Hepatocyte (in vitro differentiated cells): ENCODE data around the gene GH2. TPM values are rescaled to one million over a fixed set of nuclear protein-coding genes. Genes with fewer than 3 reads are reported as not detected.

Experiments
- DNase-seq: peaks from one replicate; pipeline ENCODE4 v3.0.0-alpha.2; 2016; ENCODE audit warnings: low spot score
- H2AFZ ChIP-seq: fragments of 200-600 bp; sonication (generic); 2 replicates; pipeline ENCODE4 v1.6.0; 2016; ENCODE audit warnings: antibody characterized with exemption, mild to moderate bottlenecking
- H3K27ac ChIP-seq: fragments of 200-600 bp; sonication (generic); 2 replicates; pipeline ENCODE4 v1.5.1; 2016; ENCODE audit warnings: mild to moderate bottlenecking
- H3K27me3 ChIP-seq: fragments of 200-600 bp; sonication (generic); 2 replicates; pipeline ENCODE4 v1.6.1; 2016
- H3K36me3 ChIP-seq: fragments of 200-600 bp; sonication (generic); replicated peaks from 2 replicates; pipeline ENCODE4 v1.5.1; 2016; ENCODE audit warnings: low read depth; ENCODE audit not compliant: insufficient read depth
- H3K4me1 ChIP-seq: fragments of 200-600 bp; sonication (generic); 2 replicates; pipeline ENCODE4 v1.5.1; 2016; ENCODE audit warnings: mild to moderate bottlenecking, moderate library complexity; ENCODE audit not compliant: insufficient read depth
- H3K4me2 ChIP-seq: fragments of 200-600 bp; sonication (generic); 2 replicates; pipeline ENCODE4 v1.6.0; 2016
- H3K4me3 ChIP-seq: fragments of 200-600 bp; sonication (generic); 2 replicates; pipeline ENCODE4 v1.5.1; 2016; ENCODE audit warnings: mild to moderate bottlenecking
- H3K79me2 ChIP-seq: fragments of 200-600 bp; sonication (generic); 2 replicates; pipeline ENCODE4 v1.6.0; 2017; ENCODE audit warnings: mild to moderate bottlenecking
- H3K9me2 ChIP-seq: fragments of 200-600 bp; sonication (generic); replicated peaks from 2 replicates; pipeline ENCODE4 v1.6.0; 2017; ENCODE audit warnings: mild to moderate bottlenecking; ENCODE audit not compliant: insufficient read depth
- H3K9me3 ChIP-seq: fragments of 200-600 bp; sonication (generic); 2 replicates; pipeline ENCODE4 v1.5.1; 2016; ENCODE audit warnings: low read depth, mild to moderate bottlenecking
- H4K20me1 ChIP-seq: fragments of 200-600 bp; sonication (generic); 2 replicates; pipeline ENCODE4 v1.6.0; 2016; ENCODE audit warnings: mild to moderate bottlenecking; ENCODE audit not compliant: insufficient read depth, poor library complexity, severe bottlenecking
- EZH2 ChIP-seq: fragments of 200-600 bp; sonication (generic); IDR thresholded peaks from 2 replicates; pipeline ENCODE4 v1.6.1; 2016; ENCODE audit warnings: antibody characterized with exemption, mild to moderate bottlenecking, borderline replicate concordance
- EZH2phosphoT487 ChIP-seq: fragments of 200-600 bp; sonication (generic); IDR thresholded peaks from one replicate; pipeline ENCODE4 v1.6.1; 2018; ENCODE audit warnings: antibody characterized with exemption, mild to moderate bottlenecking, low read depth, moderate library complexity; ENCODE audit not compliant: unreplicated experiment, severe bottlenecking
- WGBS: methylation state at CpG from one replicate; pipeline ENCODE4 v1.1.6; 2016; ENCODE audit warnings: low lambda C conversion rate; ENCODE audit errors: missing lambda C conversion rate; 5-methylcytosine and 5-hydroxymethylcytosine counted together
- polyA plus RNA-seq: library from polyadenylated mRNA; unstranded; fragments of >200 nt; fragmentation: Nextera tagmentation; extraction: Ambion mirVana; gene quantifications from 2 replicates; pipeline ENCODE4 v1.2.1, GENCODE V29; 2016
- total RNA-seq: library from RNA; depleted of rRNA; stranded (reverse); fragments of >200 nt; gene quantifications from 2 replicates; pipeline ENCODE4 v1.2.3, GENCODE V29; 2014
- TF ChIP-seq, protein P1 (sequence below): fragments of 200-600 bp; sonication (generic); IDR thresholded peaks from 2 replicates; pipeline ENCODE4 v1.5.1; 2016; ENCODE audit warnings: antibody characterized with exemption, mild to moderate bottlenecking; ENCODE audit not compliant: poor library complexity

GH2 gene
- total and polyA plus RNA-seq, 2 experiments from 2014 or later = not detected

DNA sequence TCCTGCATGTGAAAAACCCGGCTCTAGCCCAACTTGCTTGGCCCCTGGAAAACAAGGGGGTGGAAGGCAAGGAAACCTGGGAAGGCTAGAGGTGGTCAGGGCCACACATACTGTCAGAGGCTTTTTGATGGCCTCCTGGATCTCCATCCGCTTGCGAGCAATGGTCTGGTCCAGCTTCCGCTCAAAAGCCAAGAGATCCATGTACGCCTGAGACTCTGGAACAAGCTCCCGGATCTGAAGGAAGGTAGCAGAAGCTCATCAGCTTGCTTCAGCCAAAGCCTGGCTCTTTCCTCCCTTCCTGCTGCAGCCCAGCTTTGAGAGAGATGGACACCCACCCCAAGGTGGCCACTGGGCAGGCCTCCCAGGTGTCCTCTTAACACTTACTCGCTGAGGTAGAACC lies 44.9 kb downstream of the GH2 start:
- Histone ChIP-seq H3K9me2 (no peaks in the 10 kb centered on the region), H3K4me3 (no peak overlapping the region), H3K9me3 (no peaks in the 10 kb centered on the region), H3K27me3 (no peaks in the 10 kb centered on the region), H3K79me2 (peaks cover 65% of the 10 kb centered on the region), H4K20me1 (peaks cover 31% of the 10 kb centered on the region), H2AFZ (no peak overlapping the region), H3K4me2 (no peak overlapping the region), H3K4me1 (peaks cover 36% of the 10 kb centered on the region), H3K36me3 (no peaks in the 10 kb centered on the region), H3K27ac (no peak overlapping the region)
- TF ChIP-seq, protein P1, sequence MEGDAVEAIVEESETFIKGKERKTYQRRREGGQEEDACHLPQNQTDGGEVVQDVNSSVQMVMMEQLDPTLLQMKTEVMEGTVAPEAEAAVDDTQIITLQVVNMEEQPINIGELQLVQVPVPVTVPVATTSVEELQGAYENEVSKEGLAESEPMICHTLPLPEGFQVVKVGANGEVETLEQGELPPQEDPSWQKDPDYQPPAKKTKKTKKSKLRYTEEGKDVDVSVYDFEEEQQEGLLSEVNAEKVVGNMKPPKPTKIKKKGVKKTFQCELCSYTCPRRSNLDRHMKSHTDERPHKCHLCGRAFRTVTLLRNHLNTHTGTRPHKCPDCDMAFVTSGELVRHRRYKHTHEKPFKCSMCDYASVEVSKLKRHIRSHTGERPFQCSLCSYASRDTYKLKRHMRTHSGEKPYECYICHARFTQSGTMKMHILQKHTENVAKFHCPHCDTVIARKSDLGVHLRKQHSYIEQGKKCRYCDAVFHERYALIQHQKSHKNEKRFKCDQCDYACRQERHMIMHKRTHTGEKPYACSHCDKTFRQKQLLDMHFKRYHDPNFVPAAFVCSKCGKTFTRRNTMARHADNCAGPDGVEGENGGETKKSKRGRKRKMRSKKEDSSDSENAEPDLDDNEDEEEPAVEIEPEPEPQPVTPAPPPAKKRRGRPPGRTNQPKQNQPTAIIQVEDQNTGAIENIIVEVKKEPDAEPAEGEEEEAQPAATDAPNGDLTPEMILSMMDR = no peak
- TF ChIP-seq EZH2 (no peak), EZH2phosphoT487 (no peak)
- 96% methylated on average over 7 of the region's 7 CpGs for WGBS
- no peak for DNase-seq

DNA sequence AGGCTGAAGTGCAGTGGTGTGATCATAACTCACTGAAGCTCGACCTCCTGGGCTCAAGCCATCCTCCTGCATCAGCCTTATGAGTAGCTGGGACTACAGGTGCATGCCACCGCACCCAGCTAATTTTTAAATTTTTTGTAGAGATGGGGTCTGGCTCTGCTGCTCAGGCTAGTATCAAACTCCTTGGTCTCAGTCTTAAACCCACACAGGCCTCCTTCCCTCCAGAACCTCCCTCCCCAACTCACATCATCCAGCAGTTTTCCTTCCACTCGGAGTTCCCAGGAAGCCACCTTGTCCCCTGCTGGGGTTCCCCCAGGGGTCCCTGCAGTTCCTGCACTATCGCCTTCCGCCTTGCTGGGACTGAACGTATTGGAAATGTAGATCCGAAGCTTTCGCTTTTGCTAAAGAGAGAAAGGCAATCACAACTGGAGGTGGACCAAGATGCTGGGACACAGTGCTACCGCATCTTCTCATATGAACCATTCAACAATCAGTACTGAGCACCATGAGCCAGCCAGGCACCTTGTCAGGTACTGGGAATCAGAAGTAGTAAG lies 46.5 kb downstream of the GH2 start:
- H4K20me1 ChIP-seq = peaks cover 20% of the 10 kb centered on the region
- H2AFZ ChIP-seq = no peak overlapping the region
- 89% methylated on average over 9 of the region's 9 CpGs for WGBS
- no peak for DNase-seq
- H3K27ac ChIP-seq = no peak overlapping the region
- no peaks in the 10 kb centered on the region for H3K9me3 ChIP-seq
- peaks cover 23% of the 10 kb centered on the region for H3K4me1 ChIP-seq
- H3K4me3 ChIP-seq = no peak overlapping the region
- no peaks in the 10 kb centered on the region for H3K36me3 ChIP-seq
- no peaks in the 10 kb centered on the region for H3K9me2 ChIP-seq
- H3K79me2 ChIP-seq = peaks cover 49% of the 10 kb centered on the region
- no peaks in the 10 kb centered on the region for H3K27me3 ChIP-seq
- TF ChIP-seq EZH2phosphoT487 = no peak
- TF ChIP-seq, protein P1 = no peak
- no peak for TF ChIP-seq EZH2
- no peak overlapping the region for H3K4me2 ChIP-seq

DNA sequence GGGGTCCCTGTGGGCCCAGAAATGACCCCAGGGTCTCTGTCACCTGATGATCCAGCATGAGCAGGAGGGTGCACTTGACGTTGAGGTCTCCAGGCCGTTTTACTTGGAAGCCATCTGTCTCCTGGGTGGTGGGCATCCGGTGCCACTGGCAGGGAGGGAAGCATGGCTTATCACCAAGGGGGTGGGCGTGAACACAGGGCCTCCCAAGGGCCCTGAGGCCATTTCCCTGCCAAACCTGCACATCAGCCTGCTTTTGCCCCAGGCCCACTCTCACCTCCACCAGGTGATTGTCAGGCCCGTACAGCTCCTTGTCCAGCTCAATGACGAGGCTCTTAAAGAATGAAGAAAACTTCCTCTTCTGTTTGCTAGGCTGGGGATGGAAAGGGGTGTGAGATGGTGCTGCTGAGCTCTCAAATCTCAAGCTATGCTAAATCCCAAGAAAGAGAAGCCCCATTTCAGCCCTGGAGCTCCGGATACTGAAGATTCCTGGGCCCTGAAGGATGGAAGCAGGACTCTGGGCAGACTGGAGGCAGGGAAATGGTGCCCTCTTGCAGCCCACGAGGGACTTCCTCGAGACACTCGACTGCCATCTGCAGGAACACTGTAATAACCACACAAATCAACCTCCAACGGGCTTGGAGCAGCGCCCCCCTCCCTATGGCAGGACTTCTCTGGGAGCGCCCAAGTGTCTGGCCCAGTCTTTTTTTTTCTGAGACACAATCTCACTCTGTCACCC lies 47.1 kb downstream of the GH2 start:
- H3K4me1 ChIP-seq = peaks cover 17% of the 10 kb centered on the region
- H3K4me2 ChIP-seq = no peak overlapping the region
- peaks cover 47% of the 10 kb centered on the region for H3K79me2 ChIP-seq
- H4K20me1 ChIP-seq = peaks cover 15% of the 10 kb centered on the region
- H2AFZ ChIP-seq = no peak overlapping the region
- no peak overlapping the region for H3K4me3 ChIP-seq
- no peaks in the 10 kb centered on the region for H3K27me3 ChIP-seq
- peaks cover under 1% of the 10 kb centered on the region for H3K36me3 ChIP-seq
- H3K9me2 ChIP-seq = no peaks in the 10 kb centered on the region
- H3K9me3 ChIP-seq = no peaks in the 10 kb centered on the region
- TF ChIP-seq, protein P1 = peak; percentile 49
- TF ChIP-seq EZH2 = no peak
- TF ChIP-seq EZH2phosphoT487 = no peak
- peak; percentile 78 for DNase-seq
- WGBS = 54% methylated on average over 13 of the region's 13 CpGs
- no peak overlapping the region for H3K27ac ChIP-seq
